Mesothelial cell of epicardium (in vitro differentiated cells): ENCODE data around the gene NFIB. TPM values are rescaled to one million over a fixed set of nuclear protein-coding genes. Genes with fewer than 3 reads are reported as not detected.

ENCODE experiments used
- DNase-seq, 2 experiments: peaks; one replicate each; pipeline ENCODE4 v3.0.0; 2021; ENCODE audit warnings: low spot score in 2 of 2; ENCODE audit not compliant: unreplicated experiment in 2 of 2
- H3K27ac Mint-ChIP-seq: 2 replicates; pipeline ENCODE4 v1.8.0; 2021; ENCODE audit warnings: mixed read lengths
- H3K27me3 Mint-ChIP-seq: 2 replicates; pipeline ENCODE4 v1.8.0; 2021; ENCODE audit warnings: low read depth, mixed read lengths
- H3K36me3 Mint-ChIP-seq: 2 replicates; pipeline ENCODE4 v1.8.0; 2021; ENCODE audit warnings: mixed read lengths
- H3K4me1 Mint-ChIP-seq: 2 replicates; pipeline ENCODE4 v1.8.0; 2021; ENCODE audit warnings: mixed read lengths
- H3K4me3 Mint-ChIP-seq: 2 replicates; pipeline ENCODE4 v1.8.0; 2021; ENCODE audit warnings: mild to moderate bottlenecking, moderate library complexity, mixed read lengths
- H3K9me3 Mint-ChIP-seq: 2 replicates; pipeline ENCODE4 v1.8.0; 2021; ENCODE audit warnings: mixed read lengths
- total RNA-seq: library from RNA; stranded (reverse); gene quantifications from 3 replicates; pipeline ENCODE4 v1.2.1, GENCODE V29; 2021
- TF ChIP-seq, protein P1 (sequence below): fragments of 200-600 bp; sonication (generic); IDR thresholded peaks from one replicate; pipeline ENCODE4 v1.5.0; 2021; ENCODE audit warnings: antibody characterized with exemption; ENCODE audit not compliant: unreplicated experiment

Gene NFIB
- total RNA-seq, 1 donor from 2014 or later, result 230 TPM

DNA sequence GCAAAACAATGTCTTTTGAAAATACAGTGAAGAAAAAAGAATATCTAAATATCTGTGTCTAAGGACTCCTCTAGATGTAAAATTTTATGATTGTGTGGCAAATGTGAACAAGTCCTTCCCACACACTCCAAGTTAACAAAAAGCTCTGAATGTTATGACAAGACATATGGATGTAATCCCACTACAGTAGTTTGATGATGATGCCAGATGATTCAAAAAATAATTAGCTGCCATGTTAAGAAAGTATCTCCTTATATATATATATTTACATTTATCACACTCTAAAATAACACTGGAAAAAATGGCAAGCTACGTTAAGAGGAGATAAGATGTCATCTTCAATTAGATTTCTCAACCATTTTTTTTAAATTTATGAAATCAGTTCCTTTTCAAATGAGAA lies 178.5 kb downstream of the NFIB start:
- TF ChIP-seq, protein P1, sequence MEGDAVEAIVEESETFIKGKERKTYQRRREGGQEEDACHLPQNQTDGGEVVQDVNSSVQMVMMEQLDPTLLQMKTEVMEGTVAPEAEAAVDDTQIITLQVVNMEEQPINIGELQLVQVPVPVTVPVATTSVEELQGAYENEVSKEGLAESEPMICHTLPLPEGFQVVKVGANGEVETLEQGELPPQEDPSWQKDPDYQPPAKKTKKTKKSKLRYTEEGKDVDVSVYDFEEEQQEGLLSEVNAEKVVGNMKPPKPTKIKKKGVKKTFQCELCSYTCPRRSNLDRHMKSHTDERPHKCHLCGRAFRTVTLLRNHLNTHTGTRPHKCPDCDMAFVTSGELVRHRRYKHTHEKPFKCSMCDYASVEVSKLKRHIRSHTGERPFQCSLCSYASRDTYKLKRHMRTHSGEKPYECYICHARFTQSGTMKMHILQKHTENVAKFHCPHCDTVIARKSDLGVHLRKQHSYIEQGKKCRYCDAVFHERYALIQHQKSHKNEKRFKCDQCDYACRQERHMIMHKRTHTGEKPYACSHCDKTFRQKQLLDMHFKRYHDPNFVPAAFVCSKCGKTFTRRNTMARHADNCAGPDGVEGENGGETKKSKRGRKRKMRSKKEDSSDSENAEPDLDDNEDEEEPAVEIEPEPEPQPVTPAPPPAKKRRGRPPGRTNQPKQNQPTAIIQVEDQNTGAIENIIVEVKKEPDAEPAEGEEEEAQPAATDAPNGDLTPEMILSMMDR, result no peak
- Mint-ChIP-seq H3K27ac (no peak overlapping the region), H3K27me3 (no peaks in the 10 kb centered on the region), H3K36me3 (peaks cover 23% of the 10 kb centered on the region), H3K9me3 (no peaks in the 10 kb centered on the region), H3K4me1 (peaks cover 50% of the 10 kb centered on the region), H3K4me3 (no peak overlapping the region)
- no peak for DNase-seq

GRCh38 chr9:14133394-14133793 lies 180.5 kb downstream of the NFIB start:
- DNase-seq, result no peak
- Mint-ChIP-seq H3K27me3 (no peaks in the 10 kb centered on the region), H3K36me3 (peaks cover 20% of the 10 kb centered on the region), H3K4me3 (no peak overlapping the region), H3K4me1 (peaks cover 47% of the 10 kb centered on the region), H3K27ac (peak overlapping the region; percentile 75), H3K9me3 (no peaks in the 10 kb centered on the region)
- TF ChIP-seq, protein P1, result no peak

DNA sequence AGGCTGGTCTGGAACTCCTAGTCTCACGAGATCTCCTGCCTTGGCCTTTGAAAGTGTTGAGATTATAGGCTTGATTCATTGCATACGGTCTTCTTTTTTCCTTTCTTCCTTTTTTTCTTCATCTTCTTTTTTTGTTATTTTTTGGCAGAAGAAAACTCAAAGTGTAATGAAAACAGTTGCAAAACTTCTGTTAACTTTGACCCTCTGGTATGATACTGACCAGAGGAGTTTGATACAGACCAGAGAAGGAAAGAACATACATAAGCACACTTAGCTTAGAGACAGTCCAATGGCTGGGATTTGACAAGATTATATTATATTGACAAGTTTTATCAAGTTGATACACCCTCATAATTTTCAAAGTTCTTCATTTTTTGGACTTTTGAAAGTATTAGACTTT lies 181.2 kb downstream of the NFIB start:
- peaks cover 47% of the 10 kb centered on the region for H3K4me1 Mint-ChIP-seq
- no peak overlapping the region for H3K4me3 Mint-ChIP-seq
- no peak for DNase-seq
- H3K9me3 Mint-ChIP-seq, result no peaks in the 10 kb centered on the region
- no peaks in the 10 kb centered on the region for H3K27me3 Mint-ChIP-seq
- TF ChIP-seq, protein P1, result no peak
- H3K27ac Mint-ChIP-seq, result peak overlapping the region; percentile 76
- H3K36me3 Mint-ChIP-seq, result peaks cover 20% of the 10 kb centered on the region

GRCh38 chr9:14131356-14132088 lies 182.4 kb downstream of the NFIB start:
- Mint-ChIP-seq H3K27ac (no peak overlapping the region), H3K4me1 (peaks cover 38% of the 10 kb centered on the region), H3K27me3 (no peaks in the 10 kb centered on the region), H3K4me3 (no peak overlapping the region), H3K9me3 (no peaks in the 10 kb centered on the region), H3K36me3 (peaks cover 25% of the 10 kb centered on the region)
- DNase-seq, result no peak
- TF ChIP-seq, protein P1, result no peak

DNA sequence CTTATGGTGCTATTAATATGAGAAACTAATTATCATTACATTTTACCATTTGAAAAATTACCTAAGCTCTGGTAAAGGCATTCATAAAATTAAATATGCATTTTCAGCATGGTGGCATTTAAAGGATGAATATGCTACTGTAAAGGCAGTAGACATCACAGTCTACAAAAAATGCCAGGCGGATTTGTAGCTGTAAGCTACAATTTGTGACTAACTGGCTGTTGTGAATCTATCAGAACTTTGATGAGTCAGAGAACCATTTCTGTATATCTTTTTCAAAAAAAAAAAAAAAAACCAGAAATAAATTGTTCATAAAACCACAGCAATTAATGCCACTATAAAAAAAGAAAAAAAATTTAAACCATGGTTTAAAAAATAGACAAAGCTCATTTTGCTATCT lies 186.3 kb downstream of the NFIB start:
- no peaks in the 10 kb centered on the region for H3K9me3 Mint-ChIP-seq
- TF ChIP-seq, protein P1, result no peak
- peaks cover 15% of the 10 kb centered on the region for H3K4me1 Mint-ChIP-seq
- H3K36me3 Mint-ChIP-seq, result peaks cover 38% of the 10 kb centered on the region
- H3K27me3 Mint-ChIP-seq, result no peaks in the 10 kb centered on the region
- no peak overlapping the region for H3K27ac Mint-ChIP-seq
- no peak overlapping the region for H3K4me3 Mint-ChIP-seq
- no peak for DNase-seq
